Caco-2 (cell line): Measurements from ENCODE around the gene SSTR1. TPM values are rescaled to one million over a fixed set of nuclear protein-coding genes. Genes with fewer than 3 reads are reported as not detected.

Experiments used
- BruUV-seq: library from RNA; stranded (reverse); fragments of 400-500 nt; replicated peaks from 2 replicates; lab custom pipeline; 2021; lab: Mats Ljungman, UMichigan
- CTCF ChIA-PET: fragments of 300-600 bp; sonication (Branson Sonifier 250); formaldehyde crosslinking; loops from one replicate; lab custom pipeline; 2022; ENCODE audit warnings: antibody characterized with exemption; lab: Charles Lee
- POLR2A ChIA-PET: fragments of 300-600 bp; sonication (Branson Sonifier 250); formaldehyde crosslinking; loops from one replicate; lab custom pipeline; 2022; ENCODE audit warnings: antibody characterized with exemption; lab: Charles Lee
- DNase-seq, 2 experiments: peaks; one replicate each; pipeline versions ENCODE4 v3.0.0 to v3.0.0-alpha.2; 2020 to 2022
- H3K27me3 ChIP-seq: replicated peaks from 2 replicates; pipeline ENCODE4 v1.6.0; 2011; ENCODE audit warnings: low read length; ENCODE audit not compliant: control insufficient read depth, insufficient read depth
- H3K36me3 ChIP-seq: 2 replicates; pipeline ENCODE4 v1.5.1; 2011; ENCODE audit warnings: low read length; ENCODE audit not compliant: control insufficient read depth, insufficient read depth
- H3K4me1 ChIP-seq: fragments of 250-450 bp; sonication (Bioruptor Pico); 2 replicates; pipeline ENCODE4 v1.5.1; 2020; ENCODE audit warnings: mild to moderate bottlenecking
- H3K4me3 ChIP-seq: 2 replicates; pipeline ENCODE4 v1.5.1; 2011; ENCODE audit warnings: low read depth, mild to moderate bottlenecking, control low read depth, low read length
- H3K9me3 ChIP-seq: fragments of 250-450 bp; sonication (Bioruptor Pico); 2 replicates; pipeline ENCODE4 v1.5.1; 2020; ENCODE audit warnings: mild to moderate bottlenecking, moderate library complexity
- H3K27ac Mint-ChIP-seq: one replicate; pipeline ENCODE4 v1.8.0; 2022; ENCODE audit warnings: mixed read lengths; ENCODE audit not compliant: unreplicated experiment
- H3K27me3 Mint-ChIP-seq: one replicate; pipeline ENCODE4 v1.8.0; 2022; ENCODE audit warnings: mixed read lengths; ENCODE audit not compliant: insufficient read depth, unreplicated experiment
- H3K36me3 Mint-ChIP-seq: one replicate; pipeline ENCODE4 v1.8.0; 2022; ENCODE audit warnings: mild to moderate bottlenecking, mixed read lengths; ENCODE audit not compliant: insufficient read depth, unreplicated experiment
- H3K4me1 Mint-ChIP-seq: one replicate; pipeline ENCODE4 v1.8.0; 2022; ENCODE audit warnings: low read depth, mixed read lengths; ENCODE audit not compliant: unreplicated experiment
- H3K4me3 Mint-ChIP-seq: one replicate; pipeline ENCODE4 v1.8.0; 2022; ENCODE audit warnings: mild to moderate bottlenecking, moderate library complexity, mixed read lengths; ENCODE audit not compliant: unreplicated experiment
- H3K9me3 Mint-ChIP-seq: one replicate; pipeline ENCODE4 v1.8.0; 2022; ENCODE audit warnings: mixed read lengths; ENCODE audit not compliant: unreplicated experiment
- CTCF ChIP-seq, 2 experiments: fragments of 200-600 bp in 1 of 2; IDR thresholded peaks; 1 replicate in 1 of 2; 2 replicates in 1 of 2; pipeline versions ENCODE4 v1.5.1 to v1.8.0; 2011 to 2022; ENCODE audit warnings: antibody characterized with exemption in 1 of 2, control low read depth in 1 of 2, inconsistent platforms in 1 of 2, low read depth in 1 of 2, low read length in 1 of 2, mild to moderate bottlenecking in 1 of 2, moderate library complexity in 1 of 2; ENCODE audit not compliant: insufficient read depth in 1 of 2, severe bottlenecking in 1 of 2, unreplicated experiment in 1 of 2
- intact Hi-C: fragments of 100-400 bp; cut with micrococcal nuclease; formaldehyde crosslinking; loops from one replicate; pipeline ENCODE4 v1.10.0; 2022; ENCODE audit not compliant: unreplicated experiment
- total RNA-seq: library from RNA; stranded (reverse); gene quantifications from 2 replicates; pipeline ENCODE4 v1.2.3, GENCODE V29; 2022

The SSTR1 gene
- total RNA-seq, 1 experiment from 2014 or later: 9.6 TPM

- intact Hi-C loops: no loop called here
- H3K27me3 ChIP-seq: no peaks in the 10 kb centered on the region
- Mint-ChIP-seq H3K4me1 (no peaks in the 10 kb centered on the region), H3K27me3 (peaks cover 6% of the 10 kb centered on the region), H3K4me3 (no peak overlapping the region), H3K9me3 (no peaks in the 10 kb centered on the region), H3K27ac (no peak overlapping the region), H3K36me3 (no peaks in the 10 kb centered on the region)
- BruUV-seq: no TSS peak
- DNase-seq: no peak
- no peaks in the 10 kb centered on the region for H3K36me3 ChIP-seq
- no peaks in the 10 kb centered on the region for H3K4me1 ChIP-seq
- ChIA-PET CTCF (no interaction called here), POLR2A (no interaction called here)
- no peak for TF ChIP-seq CTCF (IDR thresholded peaks at IDR 0.05; ENCODE audit: insufficient read depth in 1 of 2, low read depth in 1 of 2, low read length in 1 of 2, severe bottlenecking in 1 of 2, unreplicated experiment in 1 of 2)
- no peak overlapping the region for H3K4me3 ChIP-seq
- no peaks in the 10 kb centered on the region for H3K9me3 ChIP-seq
Measured at GRCh38 chr14:38250331-38250730, 42.6 kb downstream of the SSTR1 start.

- intact Hi-C loops: no loop called here
- no peak overlapping the region for H3K27ac Mint-ChIP-seq
- no peak for DNase-seq
- ChIA-PET POLR2A (no interaction called here), CTCF (no interaction called here)
- no peak for TF ChIP-seq CTCF (IDR thresholded peaks at IDR 0.05; ENCODE audit: insufficient read depth in 1 of 2, low read depth in 1 of 2, low read length in 1 of 2, severe bottlenecking in 1 of 2, unreplicated experiment in 1 of 2)
- no peaks in the 10 kb centered on the region for H3K9me3 ChIP-seq
- no peaks in the 10 kb centered on the region for H3K9me3 Mint-ChIP-seq
- H3K27me3 Mint-ChIP-seq: peaks cover 3% of the 10 kb centered on the region
- H3K4me1 ChIP-seq: no peaks in the 10 kb centered on the region
- no peak overlapping the region for H3K4me3 Mint-ChIP-seq
- no peak overlapping the region for H3K4me3 ChIP-seq
- no peaks in the 10 kb centered on the region for H3K27me3 ChIP-seq
- H3K4me1 Mint-ChIP-seq: no peaks in the 10 kb centered on the region
- no TSS peak for BruUV-seq
- H3K36me3 Mint-ChIP-seq: no peaks in the 10 kb centered on the region
- H3K36me3 ChIP-seq: no peaks in the 10 kb centered on the region
Measured at GRCh38 chr14:38252066-38252710, 44.5 kb downstream of the SSTR1 start.

GRCh38 chr14:38253676-38254075 is 46.0 kb downstream of the SSTR1 start:
- Histone ChIP-seq H3K9me3 (no peaks in the 10 kb centered on the region), H3K4me3 (no peak overlapping the region), H3K27me3 (no peaks in the 10 kb centered on the region), H3K4me1 (no peaks in the 10 kb centered on the region), H3K36me3 (no peaks in the 10 kb centered on the region)
- Mint-ChIP-seq H3K36me3 (no peaks in the 10 kb centered on the region), H3K27ac (no peak overlapping the region), H3K4me3 (no peak overlapping the region), H3K9me3 (no peaks in the 10 kb centered on the region), H3K27me3 (no peaks in the 10 kb centered on the region), H3K4me1 (no peaks in the 10 kb centered on the region)
- intact Hi-C loops: no loop called here
- no peak for DNase-seq
- BruUV-seq: no TSS peak
- ChIA-PET POLR2A (no interaction called here), CTCF (no interaction called here)
- no peak for TF ChIP-seq CTCF (IDR thresholded peaks at IDR 0.05; ENCODE audit: insufficient read depth in 1 of 2, low read depth in 1 of 2, low read length in 1 of 2, severe bottlenecking in 1 of 2, unreplicated experiment in 1 of 2)
